ENCODE data around the gene PRKN.
A peak's percentile ranks its signal among the peaks of the same experiment; 100 is the strongest.

The PRKN gene

GRCh38 chr6:161557333-161558107 lies 1170.0 kb downstream of the PRKN start:
- FAIRE-seq: no peak

DNA sequence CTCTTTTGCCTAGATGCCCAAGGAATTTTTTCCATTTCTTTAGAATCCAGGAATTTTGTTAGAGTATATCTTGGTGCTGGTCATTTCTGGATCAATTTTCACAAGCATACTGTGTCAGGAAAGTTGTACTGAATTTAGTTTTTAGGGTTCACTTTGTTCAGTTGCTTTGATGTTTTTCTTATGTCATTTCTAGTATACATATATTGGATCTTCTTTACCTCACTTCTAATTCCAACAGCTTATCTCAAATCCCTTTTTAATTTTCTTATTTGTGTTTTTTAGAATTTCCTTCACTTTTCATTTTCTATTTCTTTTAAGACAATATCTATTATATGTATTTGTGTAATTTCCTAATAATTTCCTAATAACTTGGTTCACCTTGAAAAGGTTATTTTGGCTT lies 1172.7 kb downstream of the PRKN start:
- FAIRE-seq: peak; percentile 23

DNA sequence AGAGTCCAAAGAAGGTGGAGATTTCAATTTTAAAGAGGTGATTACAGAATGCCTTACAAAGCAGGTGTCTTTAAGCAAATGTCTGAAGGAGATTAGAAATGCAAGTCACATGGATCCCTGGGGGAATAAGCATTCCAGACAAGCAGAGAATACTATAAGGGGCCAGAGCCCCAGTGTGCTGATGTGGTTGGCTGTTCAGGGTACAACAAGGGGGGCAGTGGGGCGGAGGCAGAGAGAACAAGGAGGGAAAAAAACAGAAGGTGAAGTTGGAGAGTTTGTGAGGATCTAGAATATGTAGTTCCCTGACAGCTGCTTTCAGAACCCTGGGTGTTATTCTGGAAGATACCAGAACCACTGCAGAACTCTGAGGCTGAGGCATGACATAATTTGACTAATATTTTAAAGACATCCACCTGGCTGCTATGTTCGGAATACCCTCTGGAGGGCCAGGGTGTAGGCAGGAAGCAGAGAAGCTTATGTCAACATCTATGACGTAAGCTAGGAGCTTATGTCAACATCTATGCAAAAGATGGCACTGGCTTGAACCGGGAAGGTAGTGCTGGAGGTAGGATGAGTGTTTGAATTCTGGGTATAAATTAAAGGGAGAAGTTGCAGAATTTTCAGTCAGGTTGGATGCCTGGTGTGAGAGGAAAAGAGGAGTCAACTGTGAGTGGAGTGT lies 1177.5 kb downstream of the PRKN start:
- FAIRE-seq: no peak

DNA sequence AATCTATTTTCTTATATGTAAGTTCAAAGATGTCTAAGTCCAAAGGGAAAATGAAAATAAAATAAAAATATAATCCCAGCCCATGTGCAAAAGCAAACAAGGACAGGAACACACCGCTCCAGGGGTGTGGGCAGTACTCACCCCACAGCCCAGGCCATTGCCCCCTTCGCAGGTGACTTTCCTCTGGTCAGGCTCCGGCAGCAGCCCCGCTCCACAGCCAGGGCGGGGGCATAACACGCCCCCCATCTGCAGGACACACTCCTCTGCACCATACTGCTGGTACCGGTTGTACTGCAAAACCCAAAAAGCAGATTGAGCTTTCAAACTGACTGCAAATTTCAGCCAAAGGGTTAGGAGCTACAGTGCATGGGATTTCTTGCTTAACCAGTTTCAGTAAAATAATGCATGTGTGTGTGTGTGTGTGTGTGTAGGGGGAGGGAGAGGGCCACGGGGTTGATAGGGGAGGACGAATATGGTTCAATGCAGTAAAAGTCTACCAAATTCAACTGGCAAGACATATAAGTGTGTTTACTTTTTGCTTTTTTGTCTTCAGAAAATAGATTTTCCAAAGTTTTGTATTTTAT lies 1178.8 kb downstream of the PRKN start:
- no peak for FAIRE-seq

GRCh38 chr6:161547617-161548016 lies 1179.9 kb downstream of the PRKN start:
- no peak for FAIRE-seq

- FAIRE-seq: no peak
Measured at GRCh38 chr6:161546632-161547031, 1180.9 kb downstream of the PRKN start.

DNA sequence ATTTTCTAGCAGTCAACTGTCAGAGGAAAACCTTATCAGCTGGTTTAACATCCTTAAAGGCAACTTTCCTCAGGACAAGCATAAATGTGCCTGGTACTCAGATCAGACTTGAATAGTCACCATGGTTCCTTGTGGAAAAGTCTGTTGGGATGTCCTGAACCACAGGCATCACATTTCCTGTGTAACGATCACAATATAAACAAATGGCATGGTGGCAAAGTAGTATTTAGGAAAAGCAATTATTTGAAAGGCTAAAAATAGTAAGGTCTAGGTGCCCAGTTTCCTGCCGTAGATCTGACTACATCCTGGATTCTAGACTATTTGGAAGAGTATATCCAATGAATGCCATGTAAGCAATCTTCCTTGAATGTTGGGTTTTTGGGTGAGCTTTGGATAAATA lies 1181.8 kb downstream of the PRKN start:
- no peak for FAIRE-seq

GRCh38 chr6:161544801-161545480 lies 1182.6 kb downstream of the PRKN start:
- no peak for FAIRE-seq

DNA sequence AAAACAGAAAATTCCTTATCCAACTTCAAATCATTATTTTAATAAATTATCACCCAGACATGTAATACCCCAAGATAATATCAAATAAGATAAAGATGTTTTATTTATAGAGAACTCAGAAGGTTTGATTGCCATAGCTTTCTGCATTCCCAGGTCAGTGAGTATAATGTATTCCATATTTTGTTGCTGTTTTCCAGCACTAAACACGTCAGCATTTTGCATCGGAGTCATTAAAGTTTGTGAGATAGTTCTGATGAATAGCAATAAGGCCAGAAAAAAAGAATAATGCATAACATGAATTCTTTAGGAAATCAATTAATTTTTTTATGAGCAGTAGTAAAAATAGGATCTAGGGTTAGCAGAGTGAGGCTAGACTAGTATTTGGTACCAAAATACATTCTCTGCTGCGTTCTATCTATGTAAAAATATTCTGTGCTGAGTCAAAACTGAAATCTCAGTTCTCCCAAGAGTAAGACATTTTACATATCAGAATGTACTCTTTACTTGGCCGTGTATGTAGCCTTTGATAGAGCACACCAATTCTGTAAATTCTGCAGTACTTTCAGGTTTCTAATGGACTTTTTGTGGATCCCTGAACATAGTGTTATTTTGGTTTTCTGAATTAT lies 1183.8 kb downstream of the PRKN start:
- FAIRE-seq: no peak

DNA sequence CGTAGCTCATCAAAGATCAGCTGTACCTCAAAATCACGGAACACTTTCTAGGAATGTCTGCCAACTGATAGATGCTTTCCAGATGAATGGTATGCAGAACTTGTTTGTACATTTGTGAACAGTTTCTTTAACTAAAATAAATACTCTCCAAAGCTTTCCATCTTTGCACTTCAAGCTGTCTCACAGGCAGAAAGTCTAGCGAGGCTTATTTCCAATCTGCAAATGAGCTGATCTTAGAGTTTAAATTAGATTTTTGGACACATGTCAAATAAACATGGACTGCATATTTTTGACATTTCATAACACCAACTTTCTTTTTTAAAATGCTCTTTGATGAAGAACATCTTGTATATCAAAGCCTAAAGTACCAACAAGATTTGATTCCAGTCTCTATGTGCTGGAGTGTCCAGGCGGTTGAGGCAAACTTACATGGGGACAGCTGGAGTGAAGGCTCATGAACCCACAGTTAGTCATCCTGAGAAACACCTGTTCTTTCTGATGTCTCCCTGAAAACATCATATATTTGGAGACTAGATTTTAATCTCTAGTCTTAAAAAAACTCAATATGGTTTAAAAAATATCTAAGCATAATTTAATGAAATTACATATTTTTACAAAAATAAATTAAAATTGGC lies 1185.1 kb downstream of the PRKN start:
- no peak for FAIRE-seq

DNA sequence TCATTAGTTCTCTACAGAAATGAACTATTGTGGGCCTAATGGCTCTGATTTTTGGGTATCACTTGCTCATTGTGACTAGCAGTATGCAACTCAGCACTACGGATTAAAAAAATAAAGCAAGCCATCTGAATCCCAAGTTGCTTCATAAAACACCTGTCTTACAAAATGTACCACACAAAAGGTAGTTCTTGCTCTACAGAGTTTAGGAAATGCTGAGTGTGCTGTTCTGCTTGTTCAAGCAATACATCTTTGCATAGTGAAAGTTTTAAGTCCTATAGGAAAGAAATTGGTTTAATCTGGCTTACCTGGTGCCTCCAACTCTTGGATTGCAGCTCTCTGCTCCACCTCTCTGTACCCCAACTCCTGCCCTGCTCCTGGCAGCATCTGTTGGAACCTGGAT lies 1187.0 kb downstream of the PRKN start:
- FAIRE-seq: no peak

DNA sequence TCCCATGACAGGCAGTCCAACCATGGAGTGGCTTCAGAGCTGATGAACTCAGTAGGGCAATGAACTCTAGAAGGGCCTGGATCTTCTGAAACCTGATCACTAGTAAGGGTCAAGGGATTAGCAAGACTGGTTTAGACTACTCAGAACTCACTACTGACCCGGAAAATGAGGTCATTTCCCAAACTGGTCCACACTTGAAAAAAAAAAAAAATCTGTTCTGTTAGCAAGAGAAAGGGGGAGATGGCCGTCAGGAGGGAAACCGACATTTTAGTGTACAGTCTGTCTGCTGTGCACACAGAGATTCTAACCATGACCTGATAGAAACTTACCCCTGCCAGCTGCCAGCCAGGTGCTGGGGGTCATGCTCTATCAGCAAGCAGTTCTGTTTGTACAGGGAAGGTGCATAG lies 1191.3 kb downstream of the PRKN start:
- FAIRE-seq: no peak

- FAIRE-seq: no peak
Measured at GRCh38 chr6:161534264-161534873, 1193.2 kb downstream of the PRKN start.

- FAIRE-seq: no peak
Measured at GRCh38 chr6:161533266-161533665, 1194.3 kb downstream of the PRKN start.

DNA sequence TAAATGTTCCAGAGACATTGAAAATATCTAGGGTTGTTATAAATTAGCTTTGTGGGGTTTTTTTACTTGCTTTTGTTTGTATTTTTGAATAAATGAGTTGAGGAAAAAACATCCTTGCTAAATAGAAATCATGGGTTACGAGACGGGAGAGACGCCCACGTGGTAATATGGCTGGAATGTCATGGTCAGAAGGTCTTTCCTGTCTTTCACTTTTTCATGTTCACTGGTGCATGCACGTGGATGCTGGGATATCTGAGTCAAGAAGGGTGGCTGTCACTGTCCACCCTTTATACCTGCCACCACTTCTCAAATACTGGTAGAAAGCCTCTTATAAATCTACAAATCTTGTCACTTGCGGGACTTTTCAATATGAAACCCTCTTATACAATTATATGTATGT lies 1195.0 kb downstream of the PRKN start:
- no peak for FAIRE-seq

- no peak for FAIRE-seq
Measured at GRCh38 chr6:161526794-161527193, 1200.8 kb downstream of the PRKN start.

DNA sequence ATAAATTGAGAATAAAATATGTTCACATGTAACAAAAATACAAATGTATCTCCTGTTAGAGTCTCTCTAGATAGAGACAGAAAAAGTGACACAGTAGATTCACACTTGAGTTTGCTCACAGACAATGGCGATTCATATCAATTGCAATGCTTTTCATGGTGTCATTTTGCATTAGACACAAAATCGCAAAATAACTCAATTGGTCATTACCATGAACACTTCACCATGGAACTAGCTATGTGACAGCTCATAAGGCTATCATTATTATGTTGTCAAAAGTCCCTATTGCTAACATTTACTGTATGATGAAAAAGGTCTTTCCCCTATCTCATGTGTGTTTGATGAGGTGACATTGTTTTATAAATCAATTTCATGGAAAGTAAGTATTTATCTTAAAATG lies 1204.2 kb downstream of the PRKN start:
- no peak for FAIRE-seq

GRCh38 chr6:161522276-161522675 lies 1205.3 kb downstream of the PRKN start:
- no peak for FAIRE-seq

- FAIRE-seq: no peak
Measured at GRCh38 chr6:161511447-161512095, 1216.0 kb downstream of the PRKN start.

DNA sequence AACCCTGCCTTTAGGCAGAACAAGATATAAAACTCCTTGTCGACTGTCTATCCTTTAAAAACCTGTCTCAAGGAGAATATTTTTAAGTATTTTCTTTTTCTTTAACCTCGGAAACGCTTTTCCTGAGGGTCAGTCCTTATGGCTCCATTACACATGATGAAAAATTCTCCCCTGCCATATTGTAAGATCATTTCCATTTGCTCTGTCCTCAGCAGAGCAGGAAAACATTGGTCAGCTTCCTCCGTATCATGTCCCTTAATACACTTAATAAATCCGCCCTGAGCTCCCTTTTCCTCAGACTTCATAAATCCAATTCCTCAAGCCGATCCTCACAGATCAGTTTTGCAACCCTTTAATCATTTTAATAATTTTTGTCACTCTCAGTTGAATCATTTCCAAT lies 1219.2 kb downstream of the PRKN start:
- no peak for FAIRE-seq

DNA sequence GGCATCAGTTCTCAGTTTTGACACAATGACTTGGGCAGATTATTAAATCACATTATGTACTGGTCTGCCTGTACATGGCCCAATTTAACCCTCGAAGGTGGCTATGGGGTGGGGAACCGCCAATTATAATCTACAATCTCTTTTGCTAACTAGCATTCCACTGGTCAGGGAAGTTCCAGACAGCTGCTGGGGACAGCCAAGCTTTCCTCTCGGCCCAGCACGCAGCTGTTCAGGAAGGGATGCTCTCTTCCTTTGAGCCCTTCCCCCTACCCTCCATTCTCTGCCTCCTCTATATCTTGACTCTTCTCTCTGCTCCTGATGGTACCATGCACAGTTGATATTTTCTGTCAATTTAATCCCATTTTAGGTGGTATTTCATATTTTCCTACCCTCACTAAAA lies 1220.2 kb downstream of the PRKN start:
- no peak for FAIRE-seq

GRCh38 chr6:161503570-161503969 lies 1224.0 kb downstream of the PRKN start:
- no peak for FAIRE-seq

Measured in A204.1 (cell line).